GM23338 (cell line): ENCODE results near the gene PHLDB3. TPM values are rescaled to one million over a fixed set of nuclear protein-coding genes. Genes with fewer than 3 reads are reported as not detected.

Experiments used
- ATAC-seq: fragments of 200-7000 bp; cut with Tn5 transposase; 3 replicates; pipeline ENCODE4 v1.9.1; 2020
- DNase-seq: peaks from one replicate; pipeline ENCODE4 v3.0.0-alpha.2; 2015; ENCODE audit warnings: low spot score
- H2AFZ ChIP-seq: fragments of 200-600 bp; sonication (generic); 2 replicates; pipeline ENCODE4 v1.8.0; 2016; ENCODE audit warnings: antibody characterized with exemption, mild to moderate bottlenecking, moderate library complexity
- H3F3A ChIP-seq: fragments of 200-600 bp; sonication (generic); replicated peaks from 2 replicates; pipeline ENCODE4 v1.8.0; 2017; ENCODE audit warnings: antibody characterized with exemption, mixed run types, low read depth
- H3K27ac ChIP-seq: fragments of 200-600 bp; sonication (generic); 2 replicates; pipeline ENCODE4 v1.6.1; 2016; ENCODE audit warnings: low read depth
- H3K27me3 ChIP-seq: fragments of 200-600 bp; sonication (generic); 2 replicates; pipeline ENCODE4 v1.8.0; 2016; ENCODE audit warnings: mild to moderate bottlenecking, mixed run types, moderate library complexity; ENCODE audit not compliant: insufficient read depth
- H3K36me3 ChIP-seq: fragments of 200-600 bp; sonication (generic); 2 replicates; pipeline ENCODE4 v1.8.0; 2016; ENCODE audit warnings: mild to moderate bottlenecking; ENCODE audit not compliant: insufficient read depth
- H3K4me1 ChIP-seq: fragments of 200-600 bp; sonication (generic); 2 replicates; pipeline ENCODE4 v1.8.0; 2016; ENCODE audit warnings: mild to moderate bottlenecking, moderate library complexity; ENCODE audit not compliant: insufficient read depth
- H3K4me2 ChIP-seq: fragments of 200-600 bp; sonication (generic); 2 replicates; pipeline ENCODE4 v1.7.1; 2017; ENCODE audit warnings: mixed run types
- H3K4me3 ChIP-seq: fragments of 200-600 bp; sonication (generic); 2 replicates; pipeline ENCODE4 v1.6.1; 2016; ENCODE audit warnings: mixed run types
- H3K79me2 ChIP-seq: fragments of 200-600 bp; sonication (generic); replicated peaks from 2 replicates; pipeline ENCODE4 v1.8.0; 2017; ENCODE audit warnings: mild to moderate bottlenecking; ENCODE audit not compliant: insufficient read depth
- H3K9me2 ChIP-seq: fragments of 200-600 bp; sonication (generic); 2 replicates; pipeline ENCODE4 v1.8.0; 2017; ENCODE audit not compliant: insufficient read depth
- H4K20me1 ChIP-seq: fragments of 200-600 bp; sonication (generic); replicated peaks from 2 replicates; pipeline ENCODE4 v1.8.0; 2017; ENCODE audit warnings: mild to moderate bottlenecking; ENCODE audit not compliant: insufficient read depth
- H3K27ac Mint-ChIP-seq: 2 replicates; pipeline ENCODE4 v1.8.0; 2020; ENCODE audit warnings: inconsistent platforms, mild to moderate bottlenecking, moderate library complexity, mixed read lengths
- H3K27me3 Mint-ChIP-seq: 3 replicates; pipeline ENCODE4 v1.8.0; 2022; ENCODE audit warnings: low read depth, mild to moderate bottlenecking, moderate library complexity, mixed read lengths, inconsistent platforms; ENCODE audit not compliant: insufficient read depth, poor library complexity
- H3K36me3 Mint-ChIP-seq: 3 replicates; pipeline ENCODE4 v1.8.0; 2021; ENCODE audit warnings: low read depth, mild to moderate bottlenecking, inconsistent platforms, moderate library complexity, mixed read lengths
- H3K4me1 Mint-ChIP-seq: 3 replicates; pipeline ENCODE4 v1.8.0; 2020; ENCODE audit warnings: mild to moderate bottlenecking, inconsistent platforms, mixed read lengths
- H3K4me3 Mint-ChIP-seq: 3 replicates; pipeline ENCODE4 v1.8.0; 2021; ENCODE audit warnings: moderate library complexity, mild to moderate bottlenecking, inconsistent platforms, mixed read lengths
- H3K9me3 Mint-ChIP-seq: 3 replicates; pipeline ENCODE4 v1.8.0; 2020; ENCODE audit warnings: moderate library complexity, mild to moderate bottlenecking, inconsistent platforms, mixed read lengths
- CREB1 ChIP-seq: fragments of 250-450 bp; sonication (Bioruptor Pico); IDR thresholded peaks from 2 replicates; pipeline ENCODE4 v1.5.0; 2020; ENCODE audit warnings: low read depth, mild to moderate bottlenecking, moderate library complexity
- EZH2 ChIP-seq: fragments of 200-600 bp; sonication (generic); IDR thresholded peaks from one replicate; pipeline ENCODE4 v1.8.0; 2017; ENCODE audit warnings: antibody characterized with exemption, mild to moderate bottlenecking, low read depth; ENCODE audit not compliant: unreplicated experiment
- NANOG ChIP-seq: IDR thresholded peaks from 2 replicates; pipeline ENCODE4 v1.6.1; 2016; ENCODE audit warnings: antibody characterized with exemption, borderline replicate concordance
- STAT1 ChIP-seq: IDR thresholded peaks from one replicate; pipeline ENCODE4 v1.6.1; 2016; ENCODE audit warnings: antibody characterized with exemption; ENCODE audit not compliant: unreplicated experiment
- ZNF114 ChIP-seq: fragments of 250-450 bp; sonication (Bioruptor Pico); IDR thresholded peaks from 2 replicates; pipeline ENCODE4 v1.5.0; 2020; ENCODE audit warnings: mild to moderate bottlenecking, moderate library complexity
- ZNF331 ChIP-seq: fragments of 250-450 bp; sonication (Bioruptor Pico); IDR thresholded peaks from 2 replicates; pipeline ENCODE4 v1.5.0; 2020; ENCODE audit warnings: low read depth, mild to moderate bottlenecking, moderate library complexity
- polyA plus RNA-seq: library from polyadenylated mRNA; unstranded; fragments of >200 nt; fragmentation: Nextera tagmentation; extraction: Ambion mirVana; gene quantifications from 2 replicates; pipeline ENCODE4 v1.2.1, GENCODE V29; 2016
- total RNA-seq: library from RNA; depleted of rRNA; stranded (reverse); fragments of >200 nt; shearing (Covaris generic); gene quantifications from 2 replicates; pipeline ENCODE4 v1.2.3, GENCODE V29; 2014
- TF ChIP-seq, protein P1 (sequence below): fragments of 250-450 bp; sonication (Bioruptor Pico); IDR thresholded peaks from 2 replicates; pipeline ENCODE4 v1.5.0; 2020; ENCODE audit warnings: mild to moderate bottlenecking, moderate library complexity
- TF ChIP-seq, protein P2 (sequence below): IDR thresholded peaks from one replicate; pipeline ENCODE4 v1.6.1; 2018; ENCODE audit warnings: antibody characterized with exemption; ENCODE audit not compliant: unreplicated experiment
- TF ChIP-seq, protein P3 (sequence below): IDR thresholded peaks from 2 replicates; pipeline ENCODE4 v1.6.1; 2016; ENCODE audit warnings: antibody characterized with exemption

PHLDB3 gene
- total and polyA plus RNA-seq, 2 experiments from 2014 or later, result 6.3 to 15.4 TPM

DNA sequence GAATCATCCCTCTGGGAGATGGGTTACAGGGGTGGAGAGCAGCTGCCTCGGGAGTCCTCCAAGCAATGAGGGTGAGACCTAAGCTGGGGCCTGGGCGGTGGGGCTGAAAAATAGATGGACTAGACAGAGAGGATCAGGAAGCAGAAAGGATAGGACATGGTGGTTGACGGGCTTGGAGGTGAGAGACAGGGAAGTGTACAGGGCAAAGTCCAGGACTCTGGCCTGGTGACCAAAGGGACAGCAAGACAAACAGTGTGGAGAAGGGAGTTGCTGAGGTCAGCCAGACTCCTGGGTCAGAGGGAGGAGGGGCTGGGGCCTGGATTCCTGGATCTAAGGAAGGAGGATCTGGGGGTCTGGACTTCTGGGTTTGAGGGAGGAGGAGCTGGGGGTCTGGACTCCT is 5.5 kb downstream of the PHLDB3 start (continued):
- TF ChIP-seq, protein P1, sequence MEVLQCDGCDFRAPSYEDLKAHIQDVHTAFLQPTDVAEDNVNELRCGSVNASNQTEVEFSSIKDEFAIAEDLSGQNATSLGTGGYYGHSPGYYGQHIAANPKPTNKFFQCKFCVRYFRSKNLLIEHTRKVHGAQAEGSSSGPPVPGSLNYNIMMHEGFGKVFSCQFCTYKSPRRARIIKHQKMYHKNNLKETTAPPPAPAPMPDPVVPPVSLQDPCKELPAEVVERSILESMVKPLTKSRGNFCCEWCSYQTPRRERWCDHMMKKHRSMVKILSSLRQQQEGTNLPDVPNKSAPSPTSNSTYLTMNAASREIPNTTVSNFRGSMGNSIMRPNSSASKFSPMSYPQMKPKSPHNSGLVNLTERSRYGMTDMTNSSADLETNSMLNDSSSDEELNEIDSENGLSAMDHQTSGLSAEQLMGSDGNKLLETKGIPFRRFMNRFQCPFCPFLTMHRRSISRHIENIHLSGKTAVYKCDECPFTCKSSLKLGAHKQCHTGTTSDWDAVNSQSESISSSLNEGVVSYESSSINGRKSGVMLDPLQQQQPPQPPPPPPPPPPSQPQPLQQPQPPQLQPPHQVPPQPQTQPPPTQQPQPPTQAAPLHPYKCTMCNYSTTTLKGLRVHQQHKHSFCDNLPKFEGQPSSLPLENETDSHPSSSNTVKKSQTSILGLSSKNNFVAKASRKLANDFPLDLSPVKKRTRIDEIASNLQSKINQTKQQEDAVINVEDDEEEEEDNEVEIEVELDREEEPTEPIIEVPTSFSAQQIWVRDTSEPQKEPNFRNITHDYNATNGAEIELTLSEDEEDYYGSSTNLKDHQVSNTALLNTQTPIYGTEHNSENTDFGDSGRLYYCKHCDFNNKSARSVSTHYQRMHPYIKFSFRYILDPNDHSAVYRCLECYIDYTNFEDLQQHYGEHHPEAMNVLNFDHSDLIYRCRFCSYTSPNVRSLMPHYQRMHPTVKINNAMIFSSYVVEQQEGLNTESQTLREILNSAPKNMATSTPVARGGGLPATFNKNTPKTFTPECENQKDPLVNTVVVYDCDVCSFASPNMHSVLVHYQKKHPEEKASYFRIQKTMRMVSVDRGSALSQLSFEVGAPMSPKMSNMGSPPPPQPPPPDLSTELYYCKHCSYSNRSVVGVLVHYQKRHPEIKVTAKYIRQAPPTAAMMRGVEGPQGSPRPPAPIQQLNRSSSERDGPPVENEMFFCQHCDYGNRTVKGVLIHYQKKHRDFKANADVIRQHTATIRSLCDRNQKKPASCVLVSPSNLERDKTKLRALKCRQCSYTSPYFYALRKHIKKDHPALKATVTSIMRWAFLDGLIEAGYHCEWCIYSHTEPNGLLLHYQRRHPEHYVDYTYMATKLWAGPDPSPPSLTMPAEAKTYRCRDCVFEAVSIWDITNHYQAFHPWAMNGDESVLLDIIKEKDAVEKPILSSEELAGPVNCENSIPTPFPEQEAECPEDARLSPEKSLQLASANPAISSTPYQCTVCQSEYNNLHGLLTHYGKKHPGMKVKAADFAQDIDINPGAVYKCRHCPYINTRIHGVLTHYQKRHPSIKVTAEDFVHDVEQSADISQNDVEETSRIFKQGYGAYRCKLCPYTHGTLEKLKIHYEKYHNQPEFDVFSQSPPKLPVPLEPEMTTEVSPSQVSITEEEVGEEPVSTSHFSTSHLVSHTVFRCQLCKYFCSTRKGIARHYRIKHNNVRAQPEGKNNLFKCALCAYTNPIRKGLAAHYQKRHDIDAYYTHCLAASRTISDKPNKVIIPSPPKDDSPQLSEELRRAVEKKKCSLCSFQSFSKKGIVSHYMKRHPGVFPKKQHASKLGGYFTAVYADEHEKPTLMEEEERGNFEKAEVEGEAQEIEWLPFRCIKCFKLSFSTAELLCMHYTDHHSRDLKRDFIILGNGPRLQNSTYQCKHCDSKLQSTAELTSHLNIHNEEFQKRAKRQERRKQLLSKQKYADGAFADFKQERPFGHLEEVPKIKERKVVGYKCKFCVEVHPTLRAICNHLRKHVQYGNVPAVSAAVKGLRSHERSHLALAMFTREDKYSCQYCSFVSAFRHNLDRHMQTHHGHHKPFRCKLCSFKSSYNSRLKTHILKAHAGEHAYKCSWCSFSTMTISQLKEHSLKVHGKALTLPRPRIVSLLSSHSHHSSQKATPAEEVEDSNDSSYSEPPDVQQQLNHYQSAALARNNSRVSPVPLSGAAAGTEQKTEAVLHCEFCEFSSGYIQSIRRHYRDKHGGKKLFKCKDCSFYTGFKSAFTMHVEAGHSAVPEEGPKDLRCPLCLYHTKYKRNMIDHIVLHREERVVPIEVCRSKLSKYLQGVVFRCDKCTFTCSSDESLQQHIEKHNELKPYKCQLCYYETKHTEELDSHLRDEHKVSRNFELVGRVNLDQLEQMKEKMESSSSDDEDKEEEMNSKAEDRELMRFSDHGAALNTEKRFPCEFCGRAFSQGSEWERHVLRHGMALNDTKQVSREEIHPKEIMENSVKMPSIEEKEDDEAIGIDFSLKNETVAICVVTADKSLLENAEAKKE (CRISPR knock-in tag), result no peak

- H3K9me2 ChIP-seq, result no peaks in the 10 kb centered on the region
- H3K79me2 ChIP-seq, result no peaks in the 10 kb centered on the region
- Mint-ChIP-seq H3K36me3 (peaks cover 3% of the 10 kb centered on the region; the same call in 1 of the 3 replicates), H3K4me1 (peaks cover 19% of the 10 kb centered on the region), H3K4me3 (no peak overlapping the region), H3K27me3 (peaks cover 20% of the 10 kb centered on the region), H3K9me3 (peaks cover 4% of the 10 kb centered on the region; the same call in 1 of the 3 replicates), H3K27ac (no peak overlapping the region)
- H4K20me1 ChIP-seq, result 0 out of 2 replicates have a peak, but pooled peaks cover 7% of the 10 kb centered on the region
- H3K4me1 ChIP-seq, result peaks cover 8% of the 10 kb centered on the region; the same call in 1 of the 2 replicates
- no peak for DNase-seq
- no peaks in the 10 kb centered on the region; the same call in 1 of the 2 replicates for H3K36me3 ChIP-seq
- H3K4me2 ChIP-seq, result no peak overlapping the region
- 0 out of 2 replicates have a peak, but pooled peaks cover 2% of the 10 kb centered on the region for H3F3A ChIP-seq
- no peak overlapping the region for H2AFZ ChIP-seq
- peaks cover 17% of the 10 kb centered on the region for H3K27me3 ChIP-seq
- no peak for ATAC-seq
- H3K27ac ChIP-seq, result no peak overlapping the region
- no peak overlapping the region for H3K4me3 ChIP-seq
- TF ChIP-seq NANOG (no peak), ZNF331 (CRISPR knock-in tag) (no peak), CREB1 (no peak), EZH2 (no peak), ZNF114 (no peak), STAT1 (no peak)
- TF ChIP-seq, protein P2, sequence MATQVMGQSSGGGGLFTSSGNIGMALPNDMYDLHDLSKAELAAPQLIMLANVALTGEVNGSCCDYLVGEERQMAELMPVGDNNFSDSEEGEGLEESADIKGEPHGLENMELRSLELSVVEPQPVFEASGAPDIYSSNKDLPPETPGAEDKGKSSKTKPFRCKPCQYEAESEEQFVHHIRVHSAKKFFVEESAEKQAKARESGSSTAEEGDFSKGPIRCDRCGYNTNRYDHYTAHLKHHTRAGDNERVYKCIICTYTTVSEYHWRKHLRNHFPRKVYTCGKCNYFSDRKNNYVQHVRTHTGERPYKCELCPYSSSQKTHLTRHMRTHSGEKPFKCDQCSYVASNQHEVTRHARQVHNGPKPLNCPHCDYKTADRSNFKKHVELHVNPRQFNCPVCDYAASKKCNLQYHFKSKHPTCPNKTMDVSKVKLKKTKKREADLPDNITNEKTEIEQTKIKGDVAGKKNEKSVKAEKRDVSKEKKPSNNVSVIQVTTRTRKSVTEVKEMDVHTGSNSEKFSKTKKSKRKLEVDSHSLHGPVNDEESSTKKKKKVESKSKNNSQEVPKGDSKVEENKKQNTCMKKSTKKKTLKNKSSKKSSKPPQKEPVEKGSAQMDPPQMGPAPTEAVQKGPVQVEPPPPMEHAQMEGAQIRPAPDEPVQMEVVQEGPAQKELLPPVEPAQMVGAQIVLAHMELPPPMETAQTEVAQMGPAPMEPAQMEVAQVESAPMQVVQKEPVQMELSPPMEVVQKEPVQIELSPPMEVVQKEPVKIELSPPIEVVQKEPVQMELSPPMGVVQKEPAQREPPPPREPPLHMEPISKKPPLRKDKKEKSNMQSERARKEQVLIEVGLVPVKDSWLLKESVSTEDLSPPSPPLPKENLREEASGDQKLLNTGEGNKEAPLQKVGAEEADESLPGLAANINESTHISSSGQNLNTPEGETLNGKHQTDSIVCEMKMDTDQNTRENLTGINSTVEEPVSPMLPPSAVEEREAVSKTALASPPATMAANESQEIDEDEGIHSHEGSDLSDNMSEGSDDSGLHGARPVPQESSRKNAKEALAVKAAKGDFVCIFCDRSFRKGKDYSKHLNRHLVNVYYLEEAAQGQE, result no peak
- TF ChIP-seq, protein P3, sequence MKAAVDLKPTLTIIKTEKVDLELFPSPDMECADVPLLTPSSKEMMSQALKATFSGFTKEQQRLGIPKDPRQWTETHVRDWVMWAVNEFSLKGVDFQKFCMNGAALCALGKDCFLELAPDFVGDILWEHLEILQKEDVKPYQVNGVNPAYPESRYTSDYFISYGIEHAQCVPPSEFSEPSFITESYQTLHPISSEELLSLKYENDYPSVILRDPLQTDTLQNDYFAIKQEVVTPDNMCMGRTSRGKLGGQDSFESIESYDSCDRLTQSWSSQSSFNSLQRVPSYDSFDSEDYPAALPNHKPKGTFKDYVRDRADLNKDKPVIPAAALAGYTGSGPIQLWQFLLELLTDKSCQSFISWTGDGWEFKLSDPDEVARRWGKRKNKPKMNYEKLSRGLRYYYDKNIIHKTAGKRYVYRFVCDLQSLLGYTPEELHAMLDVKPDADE, result no peak
These were observed 6.2 kb downstream of the PHLDB3 start for GRCh38 chr19:43498233-43498842.
